Measurements from ENCODE around the gene SYNJ2. TPM values are rescaled to one million over a fixed set of nuclear protein-coding genes. Genes with fewer than 3 reads are reported as not detected.

The SYNJ2 gene
- total and polyA plus RNA-seq, 5 donors from 2014 or later, result 6.4 to 46.3 (median 10.3) TPM

- Mint-ChIP-seq H3K4me3 (peak overlapping the region in 2 of 4 donors; percentile 61 to 85), H3K9me3 (peaks cover 0 to 2% (median 0%) of the 10 kb centered on the region in 7 donors), H3K27me3 (no peaks in the 10 kb centered on the region), H3K27ac (peak overlapping the region; percentile 64 to 90 (median 83)), H3K36me3 (peaks cover 3% of the 10 kb centered on the region), H3K4me1 (peaks cover 4 to 41% (median 32%) of the 10 kb centered on the region in 4 donors)
- H3K36me3 ChIP-seq (ENCODE audit: control insufficient read depth, insufficient read depth, low read length), result no peaks in the 10 kb centered on the region
- H3K9me3 ChIP-seq (ENCODE audit: control insufficient read depth in 2 of 2, low read length in 2 of 2), result no peaks in the 10 kb centered on the region
- H3K4me3 ChIP-seq (ENCODE audit: low read depth, low read length), result no peak overlapping the region
- H3K4me1 ChIP-seq (ENCODE audit: control insufficient read depth, insufficient read depth, low read length, poor library complexity, severe bottlenecking), result peaks cover 19% of the 10 kb centered on the region
- peak; percentile 53 to 59 for ATAC-seq (ENCODE audit: low read depth in 2 of 2)
- peak in 2 of 3 donors; percentile 15 to 52 for DNase-seq
- H3K27me3 ChIP-seq (ENCODE audit: control insufficient read depth, insufficient read depth, low read length), result no peaks in the 10 kb centered on the region
- no peak overlapping the region for H3K27ac ChIP-seq (ENCODE audit: insufficient read depth, low read length, poor library complexity, severe bottlenecking)
These were observed 8.8 kb downstream of the SYNJ2 start for GRCh38 chr6:157990321-157991066.

DNA sequence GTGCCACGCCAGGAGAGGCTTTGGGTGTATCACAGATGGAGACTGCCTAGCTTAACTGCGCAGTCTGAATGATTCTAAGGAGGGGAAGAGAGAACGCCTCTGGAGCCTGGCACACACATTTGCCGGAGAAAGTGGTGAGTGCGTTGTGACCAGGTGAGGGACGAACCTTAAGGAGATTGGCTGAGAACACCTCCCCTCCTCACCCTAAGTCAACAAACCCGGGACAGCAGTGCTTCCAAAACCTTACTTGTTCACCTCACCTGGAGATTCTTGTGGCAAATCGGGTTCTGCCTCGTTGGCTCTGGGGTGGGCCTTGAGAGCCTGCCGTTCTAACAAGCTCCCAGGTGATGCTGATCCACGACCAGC is 9.4 kb downstream of the SYNJ2 start:
- Mint-ChIP-seq H3K4me1 (peaks cover 4 to 43% (median 33%) of the 10 kb centered on the region in 4 donors), H3K27me3 (no peaks in the 10 kb centered on the region), H3K4me3 (peak overlapping the region in 1 of 4 donors; percentile 39), H3K36me3 (peaks cover 3% of the 10 kb centered on the region), H3K27ac (peak overlapping the region in 2 of 3 donors; percentile 83 to 90), H3K9me3 (peaks cover 0 to 2% (median 0%) of the 10 kb centered on the region in 7 donors)
- ATAC-seq (ENCODE audit: low read depth in 2 of 2), result no peak
- no peak overlapping the region for H3K4me3 ChIP-seq (ENCODE audit: low read depth, low read length)
- H3K27ac ChIP-seq (ENCODE audit: insufficient read depth, low read length, poor library complexity, severe bottlenecking), result no peak overlapping the region
- peaks cover 13% of the 10 kb centered on the region for H3K4me1 ChIP-seq (ENCODE audit: control insufficient read depth, insufficient read depth, low read length, poor library complexity, severe bottlenecking)
- DNase-seq, result no peak
- no peaks in the 10 kb centered on the region for H3K27me3 ChIP-seq (ENCODE audit: control insufficient read depth, insufficient read depth, low read length)
- H3K9me3 ChIP-seq (ENCODE audit: control insufficient read depth in 2 of 2, low read length in 2 of 2), result no peaks in the 10 kb centered on the region
- no peaks in the 10 kb centered on the region for H3K36me3 ChIP-seq (ENCODE audit: control insufficient read depth, insufficient read depth, low read length)

DNA sequence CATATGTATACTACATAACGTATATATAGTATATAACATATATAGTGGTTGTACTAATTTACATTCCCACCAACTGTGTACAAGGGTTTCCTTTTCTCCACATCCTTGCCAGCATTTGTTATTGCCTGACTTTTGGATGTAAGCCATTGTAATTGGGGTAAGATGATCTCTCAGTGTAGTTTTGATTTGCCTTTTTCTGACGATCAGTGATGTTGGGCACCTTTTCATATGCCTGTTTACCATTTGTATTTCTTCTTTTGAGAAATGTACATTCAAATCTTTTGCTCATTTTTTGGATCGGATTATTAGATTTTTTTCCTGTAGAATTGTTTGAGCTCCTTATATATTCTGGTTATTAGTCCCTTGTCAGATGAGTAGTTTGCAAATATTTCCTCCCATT is 11.4 kb downstream of the SYNJ2 start:
- H3K27me3 ChIP-seq (ENCODE audit: control insufficient read depth, insufficient read depth, low read length), result no peaks in the 10 kb centered on the region
- Mint-ChIP-seq H3K4me1 (peaks cover 4 to 45% (median 34%) of the 10 kb centered on the region in 4 donors), H3K27ac (no peak overlapping the region), H3K36me3 (peaks cover 3% of the 10 kb centered on the region), H3K4me3 (peak overlapping the region in 1 of 4 donors; percentile 43), H3K9me3 (peaks cover 0 to 2% (median 0%) of the 10 kb centered on the region in 7 donors), H3K27me3 (no peaks in the 10 kb centered on the region)
- no peak for ATAC-seq (ENCODE audit: low read depth in 2 of 2)
- H3K9me3 ChIP-seq (ENCODE audit: control insufficient read depth in 2 of 2, low read length in 2 of 2), result no peaks in the 10 kb centered on the region
- no peak overlapping the region for H3K27ac ChIP-seq (ENCODE audit: insufficient read depth, low read length, poor library complexity, severe bottlenecking)
- peaks cover 13% of the 10 kb centered on the region for H3K4me1 ChIP-seq (ENCODE audit: control insufficient read depth, insufficient read depth, low read length, poor library complexity, severe bottlenecking)
- H3K36me3 ChIP-seq (ENCODE audit: control insufficient read depth, insufficient read depth, low read length), result no peaks in the 10 kb centered on the region
- DNase-seq, result no peak
- no peak overlapping the region for H3K4me3 ChIP-seq (ENCODE audit: low read depth, low read length)

DNA sequence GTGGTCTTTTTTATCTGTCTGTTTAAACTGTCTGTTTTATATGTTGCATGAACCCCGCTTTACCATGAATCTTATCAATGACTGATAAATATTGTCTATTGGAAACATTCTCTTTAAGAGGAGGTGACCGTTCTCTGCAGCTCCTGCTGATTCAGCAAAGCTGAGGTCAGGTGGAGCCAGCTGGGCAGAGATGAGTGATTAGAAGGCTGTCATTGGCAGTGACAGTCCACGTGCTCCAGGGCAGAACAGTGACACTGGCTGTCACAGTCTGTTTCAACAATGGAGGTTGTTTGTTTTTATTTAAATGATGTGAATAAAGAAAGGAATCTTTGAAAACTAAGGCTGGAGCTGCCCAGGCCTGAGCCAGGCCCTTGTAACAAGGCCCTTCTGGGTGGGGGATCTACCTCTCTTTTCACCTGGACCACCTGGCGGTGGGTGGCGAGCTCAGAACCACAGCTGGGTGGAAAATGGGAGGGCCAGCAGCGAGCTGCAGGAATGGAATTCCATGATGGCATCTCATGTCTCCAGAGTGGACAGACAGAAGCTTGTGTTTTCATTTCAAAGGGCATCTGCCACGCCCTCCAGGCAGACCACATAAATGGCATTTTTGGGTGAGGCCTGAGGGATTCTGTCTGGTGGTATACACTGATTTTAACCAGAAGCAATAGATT is 12.6 kb downstream of the SYNJ2 start:
- H3K4me3 ChIP-seq (ENCODE audit: low read depth, low read length), result no peak overlapping the region
- peaks cover 4 to 40% (median 33%) of the 10 kb centered on the region in 4 donors for H3K4me1 Mint-ChIP-seq
- no peak overlapping the region for H3K27ac ChIP-seq (ENCODE audit: insufficient read depth, low read length, poor library complexity, severe bottlenecking)
- H3K36me3 Mint-ChIP-seq, result peaks cover 7% of the 10 kb centered on the region
- H3K9me3 Mint-ChIP-seq, result peaks cover 0 to 2% (median 0%) of the 10 kb centered on the region in 7 donors
- H3K27me3 ChIP-seq (ENCODE audit: control insufficient read depth, insufficient read depth, low read length), result no peaks in the 10 kb centered on the region
- DNase-seq (no peak), ATAC-seq (ENCODE audit: low read depth in 2 of 2) (no peak)
- H3K27me3 Mint-ChIP-seq, result no peaks in the 10 kb centered on the region
- H3K36me3 ChIP-seq (ENCODE audit: control insufficient read depth, insufficient read depth, low read length), result no peaks in the 10 kb centered on the region
- peak overlapping the region in 1 of 3 donors; percentile 49 for H3K27ac Mint-ChIP-seq
- peaks cover 13% of the 10 kb centered on the region for H3K4me1 ChIP-seq (ENCODE audit: control insufficient read depth, insufficient read depth, low read length, poor library complexity, severe bottlenecking)
- no peaks in the 10 kb centered on the region for H3K9me3 ChIP-seq (ENCODE audit: control insufficient read depth in 2 of 2, low read length in 2 of 2)
- H3K4me3 Mint-ChIP-seq, result no peak overlapping the region

DNA sequence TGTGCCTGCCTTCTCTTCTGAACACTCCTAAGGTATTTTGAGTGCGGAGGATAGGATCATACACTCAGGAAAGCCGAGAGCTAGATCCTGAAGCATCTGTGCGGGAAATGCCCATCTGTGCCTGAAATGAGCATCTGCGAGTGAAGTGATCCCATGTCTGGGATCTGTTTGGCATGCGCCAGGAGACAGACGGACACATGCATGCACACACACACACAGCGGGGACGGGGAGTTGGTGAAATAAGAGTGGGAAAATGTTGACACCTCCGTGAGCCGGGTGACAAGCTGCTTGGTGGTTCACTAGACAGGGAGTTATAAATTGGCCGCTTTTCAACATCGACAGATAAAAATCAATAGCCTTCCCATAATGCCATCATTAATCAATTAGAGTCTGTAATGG is 13.8 kb downstream of the SYNJ2 start:
- Mint-ChIP-seq H3K36me3 (peaks cover 7% of the 10 kb centered on the region), H3K27me3 (no peaks in the 10 kb centered on the region), H3K27ac (no peak overlapping the region), H3K9me3 (peaks cover 0 to 2% (median 0%) of the 10 kb centered on the region in 7 donors), H3K4me3 (no peak overlapping the region), H3K4me1 (peaks cover 4 to 36% (median 27%) of the 10 kb centered on the region in 4 donors)
- Histone ChIP-seq H3K36me3 (ENCODE audit: control insufficient read depth, insufficient read depth, low read length) (no peaks in the 10 kb centered on the region), H3K4me1 (ENCODE audit: control insufficient read depth, insufficient read depth, low read length, poor library complexity, severe bottlenecking) (peaks cover 5% of the 10 kb centered on the region), H3K27ac (ENCODE audit: insufficient read depth, low read length, poor library complexity, severe bottlenecking) (no peak overlapping the region), H3K9me3 (ENCODE audit: control insufficient read depth in 2 of 2, low read length in 2 of 2) (no peaks in the 10 kb centered on the region), H3K4me3 (ENCODE audit: low read depth, low read length) (no peak overlapping the region), H3K27me3 (ENCODE audit: control insufficient read depth, insufficient read depth, low read length) (no peaks in the 10 kb centered on the region)
- ATAC-seq (ENCODE audit: low read depth in 2 of 2) (no peak), DNase-seq (no peak)

- Mint-ChIP-seq H3K27ac (peak overlapping the region in 2 of 3 donors; percentile 18 to 37), H3K36me3 (peaks cover 7% of the 10 kb centered on the region), H3K4me1 (peaks cover 4 to 36% (median 23%) of the 10 kb centered on the region in 4 donors), H3K9me3 (peaks cover 0 to 2% (median 0%) of the 10 kb centered on the region in 7 donors), H3K4me3 (no peak overlapping the region), H3K27me3 (no peaks in the 10 kb centered on the region)
- Histone ChIP-seq H3K27me3 (ENCODE audit: control insufficient read depth, insufficient read depth, low read length) (no peaks in the 10 kb centered on the region), H3K27ac (ENCODE audit: insufficient read depth, low read length, poor library complexity, severe bottlenecking) (no peak overlapping the region), H3K36me3 (ENCODE audit: control insufficient read depth, insufficient read depth, low read length) (no peaks in the 10 kb centered on the region), H3K4me1 (ENCODE audit: control insufficient read depth, insufficient read depth, low read length, poor library complexity, severe bottlenecking) (no peaks in the 10 kb centered on the region), H3K9me3 (ENCODE audit: control insufficient read depth in 2 of 2, low read length in 2 of 2) (no peaks in the 10 kb centered on the region), H3K4me3 (ENCODE audit: low read depth, low read length) (no peak overlapping the region)
- no peak for DNase-seq
- no peak for ATAC-seq (ENCODE audit: low read depth in 2 of 2)
These were observed 14.6 kb downstream of the SYNJ2 start for GRCh38 chr6:157996201-157996712.

DNA sequence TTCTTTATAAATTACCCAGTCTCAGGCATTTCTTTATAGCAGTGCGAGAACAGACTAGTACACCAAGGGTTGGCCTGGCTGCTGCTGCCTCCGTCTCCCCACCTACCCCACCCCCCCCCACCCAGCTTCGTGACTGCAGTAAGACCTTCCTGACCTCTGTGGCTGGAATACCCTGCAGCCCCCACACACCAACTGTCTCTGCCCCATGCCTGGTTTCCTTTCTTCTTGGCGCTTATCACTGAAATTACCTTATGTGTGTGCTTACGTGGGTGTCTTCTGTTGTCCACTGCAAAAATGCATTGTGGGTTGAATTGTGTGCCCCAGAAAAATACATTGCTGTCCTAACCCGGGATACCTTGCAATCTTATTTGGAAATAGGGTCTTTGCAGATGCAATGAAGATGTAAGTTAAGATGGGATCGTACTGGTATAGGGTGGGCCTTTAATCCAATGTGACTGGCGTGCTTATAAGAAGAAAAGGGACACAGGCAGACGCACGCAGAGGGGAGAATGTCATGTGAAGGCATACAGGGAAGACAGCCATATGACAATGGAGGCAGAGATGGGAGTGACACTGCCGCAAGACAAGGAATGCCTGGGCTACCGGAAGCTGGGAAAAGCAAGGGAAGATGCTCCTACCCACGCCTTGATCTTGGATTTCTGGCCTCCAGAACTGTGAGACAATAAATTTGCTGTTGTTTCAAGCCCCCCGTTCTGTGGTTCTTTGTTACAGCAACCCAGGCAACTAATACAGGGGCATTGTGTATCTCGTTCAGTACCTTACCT is 15.4 kb downstream of the SYNJ2 start:
- Histone ChIP-seq H3K27me3 (ENCODE audit: control insufficient read depth, insufficient read depth, low read length) (no peaks in the 10 kb centered on the region), H3K4me3 (ENCODE audit: low read depth, low read length) (no peak overlapping the region), H3K27ac (ENCODE audit: insufficient read depth, low read length, poor library complexity, severe bottlenecking) (no peak overlapping the region), H3K36me3 (ENCODE audit: control insufficient read depth, insufficient read depth, low read length) (no peaks in the 10 kb centered on the region), H3K9me3 (ENCODE audit: control insufficient read depth in 2 of 2, low read length in 2 of 2) (no peaks in the 10 kb centered on the region), H3K4me1 (ENCODE audit: control insufficient read depth, insufficient read depth, low read length, poor library complexity, severe bottlenecking) (no peaks in the 10 kb centered on the region)
- H3K36me3 Mint-ChIP-seq, result peaks cover 13% of the 10 kb centered on the region
- H3K27me3 Mint-ChIP-seq, result no peaks in the 10 kb centered on the region
- H3K27ac Mint-ChIP-seq, result peak overlapping the region; percentile 10 to 37 (median 18)
- ATAC-seq (ENCODE audit: low read depth in 2 of 2) (no peak), DNase-seq (no peak)
- peaks cover 4 to 31% (median 23%) of the 10 kb centered on the region in 4 donors for H3K4me1 Mint-ChIP-seq
- no peak overlapping the region for H3K4me3 Mint-ChIP-seq
- peaks cover 0 to 2% (median 0%) of the 10 kb centered on the region in 7 donors for H3K9me3 Mint-ChIP-seq

Measured in CD4-positive, CD25-positive, alpha-beta regulatory T cell (primary cell).